GM20431 (cell line): ENCODE results near the gene ABTB1.

ENCODE experiments used
- in situ Hi-C: fragments of 300-500 bp; cut with MseI, MboI; formaldehyde crosslinking; loops from one replicate; pipeline ENCODE4 v1.15.0; 2020; ENCODE audit warnings: low sequenced_read_pairs; ENCODE audit not compliant: unreplicated experiment

Gene ABTB1

DNA sequence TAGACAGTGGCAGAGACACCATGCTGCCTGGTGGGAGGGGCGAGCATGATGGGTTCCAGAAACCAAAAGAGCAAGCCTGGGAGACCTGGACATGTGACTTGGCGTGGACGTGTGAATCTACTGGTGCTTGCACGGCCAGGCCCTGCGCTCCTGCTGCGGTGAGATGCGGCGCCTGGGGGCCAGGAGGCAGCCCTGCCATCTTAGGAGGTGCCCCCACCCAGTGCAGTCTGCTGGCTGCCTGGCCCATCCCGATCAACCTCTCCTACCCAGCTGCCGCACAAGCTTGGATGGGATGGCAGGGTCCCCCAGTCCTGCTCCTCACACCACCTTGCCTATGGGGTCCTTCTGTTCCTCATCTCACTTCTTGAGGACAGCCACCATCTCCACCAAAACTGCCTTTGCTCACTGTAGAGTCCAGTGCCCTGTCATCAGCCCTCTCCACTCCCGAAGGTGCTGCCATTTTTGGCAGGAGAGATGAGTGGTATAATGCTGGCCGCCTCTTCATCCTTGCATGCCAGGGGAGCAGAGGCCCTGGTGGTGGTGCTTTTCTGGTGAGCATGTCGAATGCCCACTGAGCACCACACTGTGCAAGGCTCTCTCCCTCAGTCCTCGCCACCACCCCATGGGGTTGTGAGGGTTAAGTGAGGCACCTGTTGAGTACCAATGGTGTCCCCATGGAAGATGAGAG, 3.1 kb upstream of the ABTB1 start:
- in situ Hi-C loops: loop anchor here (25.0 kb wide), 1 partner anchor 318 kb away; no protein-coding TSS in a partner anchor

DNA sequence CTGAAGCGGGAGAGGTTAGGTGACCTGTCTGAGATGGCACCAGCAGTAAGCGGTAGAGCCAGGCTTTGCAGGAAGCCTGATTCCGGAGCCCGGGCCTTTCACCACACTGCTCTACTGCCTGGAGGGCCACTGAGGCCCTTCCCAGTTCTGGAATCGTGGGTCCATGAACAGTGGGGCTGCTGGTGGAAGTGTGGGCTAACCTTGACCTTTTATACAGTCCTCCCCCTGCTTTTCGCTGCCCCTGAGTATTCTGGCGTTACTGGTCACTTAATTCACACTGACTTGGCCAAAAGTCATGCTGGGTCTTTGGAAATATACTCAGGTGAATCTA, 2.6 kb upstream of the ABTB1 start:
- in situ Hi-C loops: loop anchor here (25.0 kb wide), 1 partner anchor 317 kb away; no protein-coding TSS in a partner anchor

DNA sequence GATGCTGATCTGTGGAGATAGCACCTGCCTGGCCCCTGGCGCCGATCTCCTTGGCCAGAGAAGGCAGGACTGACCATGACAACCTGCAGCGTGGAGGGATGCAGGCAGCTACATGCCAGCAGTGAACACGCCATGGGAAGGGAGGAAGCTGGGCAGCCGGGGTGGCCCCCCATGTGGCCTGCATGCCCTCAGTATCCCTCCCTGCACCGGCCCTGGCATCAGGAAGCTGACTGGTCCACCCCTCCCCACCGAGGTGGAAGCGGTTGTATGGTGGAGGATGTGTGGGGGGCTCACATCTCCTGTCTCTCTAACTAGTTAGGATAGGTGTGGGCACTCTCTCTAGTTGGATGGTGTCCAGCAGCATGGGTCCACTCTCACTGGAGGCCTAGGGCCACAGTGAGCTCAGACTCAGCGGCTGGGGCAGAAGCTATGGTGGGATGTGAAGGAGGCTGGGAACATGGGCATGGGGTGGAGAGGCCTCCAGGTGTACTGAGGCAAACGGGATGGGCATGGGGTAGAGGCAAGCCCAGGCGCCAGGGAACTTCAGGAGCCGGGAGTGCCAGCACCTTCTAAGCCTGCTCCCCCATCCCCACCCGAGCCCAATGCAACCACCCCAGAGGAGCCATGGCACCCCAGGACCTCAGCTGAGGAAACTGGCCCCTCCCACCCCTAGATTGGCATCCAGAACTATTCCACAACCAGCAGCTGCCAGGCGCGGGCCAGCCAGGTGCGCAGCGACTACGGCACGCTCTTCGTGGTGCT, 1.8 kb upstream of the ABTB1 start:
- in situ Hi-C loops: loop anchor here (25.0 kb wide), 1 partner anchor 316 kb away; no protein-coding TSS in a partner anchor

DNA sequence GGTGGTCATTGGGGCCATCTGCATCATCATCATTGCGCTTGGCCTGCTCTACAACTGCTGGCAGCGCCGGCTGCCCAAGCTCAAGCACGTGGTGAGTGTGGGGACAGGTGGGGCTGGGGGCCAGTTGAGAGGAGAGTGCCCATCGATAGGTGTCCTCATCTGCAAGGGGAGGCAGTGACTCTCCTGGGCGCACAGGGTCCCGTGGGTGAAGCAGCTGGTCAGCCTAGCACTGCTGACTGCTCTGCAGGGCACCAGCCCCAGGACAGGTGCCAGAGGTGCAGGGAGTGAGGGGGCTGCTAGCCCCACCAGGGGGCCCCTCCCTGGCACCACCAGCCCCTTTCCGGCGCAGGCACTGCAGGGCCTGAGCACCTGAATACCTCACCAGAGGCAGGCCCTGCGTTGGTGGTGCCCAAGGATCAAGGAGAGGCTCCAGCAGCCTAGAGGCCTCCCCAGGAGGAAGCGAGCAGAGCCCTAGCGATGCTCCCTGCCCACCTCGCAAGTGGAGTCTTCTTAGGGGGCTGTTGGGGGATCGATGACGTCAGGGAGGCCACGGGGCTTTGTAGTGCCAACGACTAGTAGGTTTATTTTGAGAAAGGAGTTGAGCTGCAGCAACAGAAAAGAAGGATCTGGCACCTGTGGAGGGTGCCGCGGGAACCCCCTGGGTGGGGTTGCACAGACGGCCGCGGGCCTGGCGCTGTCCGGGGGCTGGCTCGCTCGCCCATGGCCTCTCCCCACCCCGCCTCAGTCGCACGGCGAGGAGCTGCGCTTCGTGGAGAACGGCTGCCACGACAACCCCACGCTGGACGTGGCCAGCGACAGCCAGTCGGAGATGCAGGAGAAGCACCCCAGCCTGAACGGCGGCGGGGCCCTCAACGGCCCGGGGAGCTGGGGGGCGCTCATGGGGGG, 976 bp upstream of the ABTB1 start:
- in situ Hi-C loops: loop anchor here (25.0 kb wide), 1 partner anchor 316 kb away; no protein-coding TSS in a partner anchor

DNA sequence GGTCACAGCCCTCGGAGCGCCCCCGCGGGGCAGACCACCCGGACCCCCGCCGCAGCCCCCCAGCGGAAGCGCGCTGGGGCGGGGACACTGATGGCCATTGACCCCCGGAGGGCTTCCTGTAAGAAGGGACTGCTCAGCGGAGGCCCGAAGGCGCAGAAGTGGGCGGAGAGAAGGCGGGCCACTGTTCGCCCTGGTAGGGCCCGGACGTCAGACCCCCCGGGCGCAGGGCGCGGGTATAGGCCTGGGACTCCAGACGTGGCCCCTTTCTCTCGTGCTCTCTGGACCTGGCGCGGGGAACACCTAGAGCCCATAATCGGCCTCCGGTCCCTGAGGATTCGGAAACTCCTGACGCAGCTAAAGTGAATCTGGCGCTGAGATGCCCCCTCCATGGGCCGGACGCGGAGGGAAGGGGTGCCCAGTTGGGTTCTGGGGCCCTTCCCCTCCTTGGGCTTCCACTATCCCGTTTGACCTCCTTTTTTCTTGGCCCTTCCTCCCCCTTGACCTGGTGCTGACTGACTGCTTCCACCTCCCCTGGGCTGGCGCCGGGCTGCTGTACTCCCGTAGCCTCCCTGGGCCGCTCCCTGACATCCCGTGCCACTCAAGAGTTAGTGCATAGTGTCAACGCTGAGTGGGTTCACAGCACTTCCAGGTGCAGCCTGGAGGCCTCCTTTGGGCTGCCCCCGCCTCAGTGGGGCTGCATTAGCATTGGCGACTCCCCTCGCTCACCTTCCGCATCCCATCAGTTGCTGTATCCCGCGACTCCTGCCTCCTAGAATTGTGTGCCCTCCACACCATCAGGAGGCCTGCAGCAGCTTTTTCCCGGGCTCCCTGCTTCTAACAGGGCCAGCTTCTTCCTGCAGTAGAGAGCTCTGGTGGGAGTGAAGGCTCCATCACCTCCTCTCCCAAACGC, 694 bp downstream of the ABTB1 start:
- in situ Hi-C loops: loop anchor here (25.0 kb wide), 1 partner anchor 314 kb away; no protein-coding TSS in a partner anchor

DNA sequence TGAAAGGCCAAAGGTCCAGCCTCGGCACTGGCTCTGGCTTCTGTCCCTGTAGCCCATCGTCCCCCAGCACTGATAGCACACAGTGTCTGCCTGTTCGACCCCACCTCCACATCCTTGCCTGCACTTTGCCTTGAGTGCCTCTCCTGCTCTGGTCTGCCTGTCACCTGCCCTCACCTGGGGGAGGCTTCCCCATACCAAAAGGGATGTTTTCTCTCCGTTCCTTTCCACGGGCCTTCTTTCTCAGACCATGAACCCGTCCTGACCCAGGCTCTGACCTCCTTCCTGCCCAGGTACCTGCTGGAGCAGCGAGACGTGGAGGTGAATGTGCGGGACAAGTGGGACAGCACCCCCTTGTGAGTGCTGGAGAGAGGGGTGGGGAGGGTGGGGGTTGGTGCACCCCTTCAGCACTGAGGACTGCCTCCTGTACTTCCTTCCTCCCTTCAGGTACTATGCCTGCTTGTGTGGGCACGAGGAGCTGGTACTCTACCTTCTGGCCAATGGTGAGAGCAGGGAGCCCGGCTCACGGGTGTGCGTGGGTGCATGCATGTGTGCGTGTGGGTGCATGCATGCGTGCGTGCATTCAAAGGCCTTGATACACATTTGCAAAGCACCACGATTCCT, 1.5 kb downstream of the ABTB1 start:
- in situ Hi-C loops: loop anchor here (25.0 kb wide), 1 partner anchor 313 kb away; no protein-coding TSS in a partner anchor

DNA sequence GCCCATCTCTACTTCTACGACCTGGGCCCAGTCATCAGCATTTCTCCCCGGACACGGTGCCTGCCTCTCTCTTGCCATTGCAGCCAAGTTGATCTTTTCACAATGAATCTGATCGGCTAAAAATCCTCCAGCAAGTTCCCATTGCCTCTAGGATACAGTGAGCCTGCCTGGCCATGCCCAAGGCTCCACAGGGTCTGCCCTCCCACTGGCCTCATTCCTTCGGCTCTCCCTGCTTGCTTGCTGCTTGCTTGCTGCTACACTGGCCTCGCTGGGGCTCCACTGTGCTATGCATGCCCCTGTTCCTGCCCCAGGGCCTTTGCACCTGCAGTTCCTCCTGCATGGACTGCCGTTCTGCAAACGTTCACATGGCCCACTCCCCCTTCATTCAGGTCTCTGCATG, 2.0 kb downstream of the ABTB1 start:
- in situ Hi-C loops: loop anchor here (25.0 kb wide), 1 partner anchor 313 kb away; no protein-coding TSS in a partner anchor

DNA sequence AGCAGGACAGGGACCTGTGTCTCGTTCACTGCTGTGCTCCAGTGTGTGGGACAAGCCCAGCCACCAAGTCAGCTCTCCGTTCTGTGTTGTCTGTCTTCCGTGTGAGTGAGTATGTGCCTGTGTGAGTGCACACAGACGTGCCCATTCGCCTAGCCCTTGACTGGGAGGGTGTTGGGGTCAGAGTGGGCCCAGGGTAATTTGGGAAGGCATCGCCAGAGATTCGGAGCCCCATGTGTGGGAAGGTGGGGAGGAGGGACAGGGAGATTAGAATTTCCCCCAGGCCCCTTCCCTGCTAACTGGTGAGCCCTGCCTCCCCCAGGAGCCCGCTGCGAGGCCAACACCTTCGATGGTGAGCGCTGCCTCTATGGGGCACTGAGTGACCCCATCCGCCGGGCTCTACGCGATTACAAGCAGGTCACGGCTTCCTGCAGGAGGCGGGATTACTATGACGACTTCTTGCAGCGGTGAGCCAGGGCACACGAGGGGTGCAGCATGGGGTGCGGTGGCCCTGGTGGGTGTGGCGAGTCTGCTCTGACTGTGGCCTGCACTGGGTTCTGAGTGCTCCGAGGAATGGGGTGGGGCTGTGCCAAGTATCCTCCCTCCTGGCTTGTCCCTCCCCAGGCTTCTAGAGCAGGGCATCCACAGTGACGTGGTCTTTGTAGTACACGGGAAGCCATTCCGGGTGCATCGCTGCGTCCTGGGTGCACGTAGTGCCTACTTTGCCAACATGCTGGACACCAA, 3.1 kb downstream of the ABTB1 start:
- in situ Hi-C loops: no loop called here

DNA sequence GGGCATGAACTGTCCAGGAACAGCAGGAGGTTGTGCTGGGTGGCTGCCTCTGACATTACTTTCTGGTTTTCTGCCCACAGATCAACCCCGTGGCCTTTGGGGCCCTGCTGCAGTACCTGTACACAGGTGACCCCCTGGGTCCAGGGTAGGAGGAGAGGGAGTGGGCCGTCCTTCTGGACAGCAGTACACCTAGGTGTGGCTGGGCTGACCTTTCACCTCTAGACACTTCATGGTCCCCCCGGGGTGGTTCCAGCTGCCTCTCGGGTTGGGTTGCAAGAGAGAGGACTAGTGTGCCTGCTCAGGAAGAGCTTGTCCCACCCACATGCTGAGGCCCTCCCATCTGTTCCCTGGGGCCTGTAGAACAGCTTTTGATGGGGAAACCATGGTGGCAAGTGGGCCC, 3.7 kb downstream of the ABTB1 start:
- in situ Hi-C loops: no loop called here

DNA sequence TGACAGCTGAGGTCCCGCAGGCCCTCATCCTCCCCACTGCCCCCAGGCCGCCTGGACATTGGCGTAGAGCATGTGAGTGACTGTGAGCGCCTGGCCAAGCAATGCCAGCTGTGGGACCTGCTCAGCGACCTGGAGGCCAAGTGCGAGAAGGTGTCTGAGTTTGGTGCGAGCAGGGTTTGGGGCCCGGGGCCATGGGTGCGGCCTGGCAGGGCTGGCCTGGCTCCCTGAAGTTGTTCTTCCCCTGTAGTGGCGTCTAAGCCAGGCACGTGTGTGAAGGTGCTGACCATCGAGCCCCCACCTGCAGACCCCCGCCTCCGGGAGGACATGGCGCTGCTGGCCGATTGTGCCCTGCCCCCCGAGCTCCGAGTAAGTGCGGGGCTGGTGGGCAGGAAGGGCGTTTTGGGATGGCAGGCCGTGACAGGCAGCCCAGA, 4.2 kb downstream of the ABTB1 start:
- in situ Hi-C loops: no loop called here

DNA sequence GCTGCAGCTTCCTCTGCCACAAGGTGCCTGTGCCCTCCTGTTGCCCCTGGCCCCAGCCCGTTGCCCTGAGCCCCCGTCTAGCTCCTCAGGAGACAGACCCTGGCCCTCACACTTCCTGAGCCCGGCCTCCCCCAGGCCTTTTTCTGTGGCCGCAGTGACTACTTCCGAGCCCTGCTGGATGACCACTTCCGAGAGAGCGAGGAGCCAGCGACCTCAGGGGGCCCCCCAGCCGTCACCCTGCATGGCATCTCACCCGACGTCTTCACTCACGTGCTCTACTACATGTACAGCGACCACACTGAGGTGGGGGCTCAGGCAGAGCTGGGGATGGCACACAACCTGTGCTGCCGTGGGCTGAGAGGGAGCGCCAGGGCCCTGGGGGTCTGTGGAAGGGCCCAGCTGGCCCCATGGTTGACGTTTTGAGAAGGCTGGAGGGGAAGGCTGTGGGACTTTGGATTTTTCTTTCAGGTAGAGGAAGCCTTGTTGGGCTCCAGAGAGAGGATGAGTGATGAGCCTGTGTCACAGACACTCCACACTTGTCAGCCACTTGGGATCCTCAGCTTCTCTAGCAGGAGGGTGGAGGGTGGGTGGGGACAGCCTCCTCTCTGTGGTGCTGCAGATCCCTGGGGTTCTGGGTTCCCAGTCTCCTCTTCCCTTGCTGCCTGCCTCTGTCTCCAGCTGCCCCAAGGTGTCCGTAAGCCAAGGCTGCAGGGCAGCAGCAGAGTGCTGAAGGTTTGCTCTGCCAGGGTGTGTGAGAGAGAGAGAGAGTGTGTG, 5.0 kb downstream of the ABTB1 start:
- in situ Hi-C loops: no loop called here

DNA sequence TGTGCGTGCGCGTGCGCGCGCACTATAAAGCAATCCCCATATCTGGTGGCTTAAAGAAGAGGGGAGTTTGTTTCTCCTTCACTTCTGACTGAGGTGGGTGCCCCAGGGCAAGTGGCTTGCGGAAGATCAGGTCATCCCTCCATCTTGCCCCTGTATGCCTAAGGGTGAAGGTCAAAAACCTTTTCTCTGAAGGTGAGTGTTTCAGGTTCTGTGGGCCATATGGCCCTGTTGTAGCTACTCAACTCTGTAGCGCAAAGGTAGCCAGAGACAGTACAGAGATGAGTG, 5.5 kb downstream of the ABTB1 start:
- in situ Hi-C loops: no loop called here

DNA sequence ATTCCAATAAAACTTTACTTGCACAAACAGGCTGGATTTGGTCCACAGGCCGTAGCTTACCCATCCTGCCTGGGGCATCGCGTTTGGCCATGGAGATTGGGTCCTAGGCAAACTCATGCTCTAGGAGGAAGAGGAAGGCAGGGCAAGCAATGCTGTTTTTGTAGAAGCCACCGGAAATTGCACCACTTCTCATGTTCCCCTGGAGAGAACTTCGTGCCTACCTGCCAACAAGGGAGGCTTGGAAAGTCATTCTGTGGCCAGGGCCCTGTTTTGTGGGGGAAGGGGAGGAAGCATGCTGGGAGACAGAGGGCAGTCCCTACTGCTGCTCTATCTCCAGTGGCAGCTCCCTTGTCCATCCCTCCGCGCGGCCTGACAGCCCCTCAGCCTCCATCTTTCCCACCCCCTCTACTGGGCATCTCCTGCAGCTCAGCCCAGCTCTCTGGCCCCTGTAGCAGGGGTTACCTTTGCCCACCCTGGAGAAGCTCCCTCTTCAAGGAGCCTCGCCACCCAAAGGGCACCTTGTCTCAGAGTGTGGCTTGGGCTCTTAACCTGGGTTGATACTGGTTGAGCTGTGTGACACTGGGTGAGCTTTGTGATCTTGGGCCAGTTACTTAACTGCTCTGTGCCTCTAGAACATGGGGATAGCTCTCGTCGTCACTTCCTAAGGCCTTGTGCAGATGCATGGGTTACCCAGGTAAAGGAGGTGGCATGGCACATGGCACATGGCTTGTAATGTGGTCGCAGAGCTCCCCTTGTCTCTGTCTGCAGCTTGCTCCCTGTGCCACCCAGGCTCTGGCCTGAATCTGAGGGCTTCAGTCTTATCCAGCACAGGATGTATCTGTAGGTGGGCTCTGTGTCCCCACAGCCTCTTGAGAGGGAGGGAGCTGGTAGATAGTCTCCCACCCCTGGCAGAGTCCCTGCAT, 6.1 kb downstream of the ABTB1 start:
- in situ Hi-C loops: no loop called here

DNA sequence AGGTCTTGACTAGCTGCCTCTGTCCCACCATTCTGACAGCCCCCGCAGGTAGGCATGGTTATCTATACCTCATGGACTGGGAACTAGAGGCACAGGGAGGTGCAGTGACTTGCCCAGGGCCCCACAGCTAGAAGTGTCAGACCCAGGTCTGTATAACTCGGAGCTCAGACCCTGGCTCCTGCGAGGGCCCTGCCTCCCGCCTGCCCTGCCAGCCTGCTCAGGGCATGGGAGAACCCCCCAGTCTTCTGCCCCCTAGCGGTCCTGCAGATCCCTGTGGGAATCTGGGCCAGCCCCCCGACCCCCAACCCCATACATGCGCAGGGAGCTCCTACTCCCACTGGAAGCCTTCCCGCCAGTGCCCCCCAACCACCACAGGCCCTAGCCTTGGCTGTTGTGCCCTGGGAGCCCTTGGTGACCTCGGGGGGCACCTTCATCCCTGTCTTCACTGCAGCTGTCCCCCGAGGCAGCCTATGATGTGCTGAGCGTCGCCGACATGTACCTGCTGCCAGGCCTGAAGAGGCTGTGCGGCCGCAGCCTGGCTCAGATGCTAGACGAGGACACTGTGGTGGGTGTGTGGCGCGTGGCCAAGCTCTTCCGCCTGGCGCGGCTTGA, 6.9 kb downstream of the ABTB1 start:
- in situ Hi-C loops: no loop called here

DNA sequence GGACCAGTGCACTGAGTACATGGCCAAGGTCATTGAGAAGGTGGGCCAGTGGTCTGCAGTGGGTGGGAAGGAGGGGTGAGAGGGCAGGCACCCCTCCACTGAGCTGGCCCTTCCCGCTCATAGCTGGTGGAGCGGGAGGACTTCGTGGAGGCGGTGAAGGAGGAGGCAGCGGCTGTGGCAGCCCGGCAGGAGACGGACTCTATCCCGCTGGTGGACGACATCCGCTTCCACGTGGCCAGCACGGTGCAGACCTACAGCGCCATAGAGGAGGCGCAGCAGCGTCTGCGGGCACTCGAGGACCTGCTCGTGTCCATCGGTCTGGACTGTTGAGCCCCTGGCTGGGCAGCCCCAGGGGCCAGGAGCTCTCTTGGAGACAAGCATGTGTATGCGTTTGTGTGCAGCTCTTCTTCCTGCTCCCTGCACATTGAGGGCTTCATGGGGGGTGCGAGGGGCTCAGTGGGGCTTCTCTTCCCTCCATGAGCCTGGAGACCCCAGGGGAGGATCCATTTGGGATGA, 7.5 kb downstream of the ABTB1 start:
- in situ Hi-C loops: no loop called here

DNA sequence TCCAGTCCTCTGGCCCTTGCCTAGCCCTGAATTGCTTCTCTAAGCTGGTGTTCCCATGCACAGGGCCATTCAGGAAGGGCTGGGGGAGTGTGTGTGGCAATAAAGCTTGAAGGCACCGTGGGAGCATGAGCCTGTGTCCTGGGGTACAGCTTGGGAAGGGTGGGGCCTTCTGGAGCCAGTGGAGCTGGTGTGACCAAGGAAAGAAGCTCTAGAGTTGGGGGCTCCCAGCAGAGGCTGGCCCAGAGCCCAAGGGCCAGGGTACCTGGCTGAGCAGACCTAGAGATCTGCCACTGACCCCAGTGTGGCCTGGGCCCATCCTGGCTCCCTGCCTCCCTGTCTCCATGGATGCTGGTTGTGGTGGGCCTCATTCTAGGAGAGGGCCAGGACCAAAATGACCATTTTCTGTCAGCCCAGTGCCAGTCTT, 8.1 kb downstream of the ABTB1 start:
- in situ Hi-C loops: no loop called here
